Adrenal gland (tissue), 5 donors: ENCODE data around the gene IDH2.

ENCODE experiments used
- POLR2A ChIP-seq, 2 donors: fragments of 450-650 bp; IDR thresholded peaks; one replicate each; pipeline ENCODE4 v1.6.1; 2017; ENCODE audit warnings: antibody characterized with exemption in 2 of 2, mild to moderate bottlenecking in 2 of 2, moderate library complexity in 1 of 2
- TF ChIP-seq, protein P1 (sequence below), 6 experiments: fragments of 450-650 bp in 4 of 6; fragments of 200-600 bp in 2 of 6; sonication (generic) in 1 of 6; IDR thresholded peaks; 1 replicate in 5 of 6; 2 replicates in 1 of 6; pipeline versions ENCODE4 v1.5.1 to v1.8.0; 2016 to 2021; ENCODE audit warnings: antibody characterized with exemption in 6 of 6, mild to moderate bottlenecking in 2 of 6, moderate library complexity in 1 of 6
- donor health status: DM: no; HTN: no; CAD: no.

GRCh38 chr15:90035840-90036230 lies 66.4 kb downstream of the IDH2 start:
- TF ChIP-seq, protein P1, sequence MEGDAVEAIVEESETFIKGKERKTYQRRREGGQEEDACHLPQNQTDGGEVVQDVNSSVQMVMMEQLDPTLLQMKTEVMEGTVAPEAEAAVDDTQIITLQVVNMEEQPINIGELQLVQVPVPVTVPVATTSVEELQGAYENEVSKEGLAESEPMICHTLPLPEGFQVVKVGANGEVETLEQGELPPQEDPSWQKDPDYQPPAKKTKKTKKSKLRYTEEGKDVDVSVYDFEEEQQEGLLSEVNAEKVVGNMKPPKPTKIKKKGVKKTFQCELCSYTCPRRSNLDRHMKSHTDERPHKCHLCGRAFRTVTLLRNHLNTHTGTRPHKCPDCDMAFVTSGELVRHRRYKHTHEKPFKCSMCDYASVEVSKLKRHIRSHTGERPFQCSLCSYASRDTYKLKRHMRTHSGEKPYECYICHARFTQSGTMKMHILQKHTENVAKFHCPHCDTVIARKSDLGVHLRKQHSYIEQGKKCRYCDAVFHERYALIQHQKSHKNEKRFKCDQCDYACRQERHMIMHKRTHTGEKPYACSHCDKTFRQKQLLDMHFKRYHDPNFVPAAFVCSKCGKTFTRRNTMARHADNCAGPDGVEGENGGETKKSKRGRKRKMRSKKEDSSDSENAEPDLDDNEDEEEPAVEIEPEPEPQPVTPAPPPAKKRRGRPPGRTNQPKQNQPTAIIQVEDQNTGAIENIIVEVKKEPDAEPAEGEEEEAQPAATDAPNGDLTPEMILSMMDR (IDR thresholded peaks at IDR 0.05) = no peak
- no peak for TF ChIP-seq POLR2A (IDR thresholded peaks at IDR 0.05)
